Activated T-cell treated with anti-CD3 and anti-CD28 coated beads for 24 hours (primary cell): ENCODE results near the gene WDR20.
"Not testable (repeated sequence)": the region's sequence is repeated elsewhere in the genome, so short reads cannot be mapped to it uniquely, and the experiment has no call there.

Source experiments
- DNase-seq: peaks from one replicate; pipeline ENCODE4 v3.0.0-alpha.2; 2020; ENCODE audit warnings: low read depth

Gene WDR20

GRCh38 chr14:102238766-102239165 is 99.1 kb downstream of the WDR20 start:
- DNase-seq: no peak

- no peak for DNase-seq
These were observed 99.5 kb downstream of the WDR20 start for GRCh38 chr14:102239231-102239630.

- DNase-seq: not testable (repeated sequence)
These were observed 100.8 kb downstream of the WDR20 start for GRCh38 chr14:102240481-102240880.

GRCh38 chr14:102241147-102241546 is 101.5 kb downstream of the WDR20 start:
- no peak for DNase-seq

- not testable (repeated sequence) for DNase-seq
These were observed 104.1 kb downstream of the WDR20 start for GRCh38 chr14:102243795-102244194.

- DNase-seq: no peak
These were observed 106.4 kb downstream of the WDR20 start for GRCh38 chr14:102246071-102246470.

GRCh38 chr14:102248121-102248520 is 108.4 kb downstream of the WDR20 start:
- DNase-seq: no peak

- no peak for DNase-seq
These were observed 109.3 kb downstream of the WDR20 start for GRCh38 chr14:102249041-102249440.

- DNase-seq: no peak
These were observed 110.3 kb downstream of the WDR20 start for GRCh38 chr14:102249981-102250380.

- DNase-seq: no peak
These were observed 110.9 kb downstream of the WDR20 start for GRCh38 chr14:102250636-102251035.

- DNase-seq: no peak
These were observed 111.5 kb downstream of the WDR20 start for GRCh38 chr14:102251161-102251560.

- DNase-seq: no peak
These were observed 113.4 kb downstream of the WDR20 start for GRCh38 chr14:102252834-102253801.

- DNase-seq: no peak
These were observed 115.9 kb downstream of the WDR20 start for GRCh38 chr14:102255401-102256190.

- DNase-seq: no peak
These were observed 117.0 kb downstream of the WDR20 start for GRCh38 chr14:102256716-102257115.

- DNase-seq: no peak
These were observed 118.4 kb downstream of the WDR20 start for GRCh38 chr14:102258136-102258535.
